Measurements from ENCODE around the gene CDKN1C.

GRCh38 chr11:2924381-2924780, 38.8 kb upstream of the CDKN1C start:
- TF ChIP-seq CTCF (IDR thresholded peaks at IDR 0.05) (no peak), POLR2A (IDR thresholded peaks at IDR 0.05) (no peak)
